ENCODE data around the gene ARHGAP23.
A peak's percentile ranks its signal among the peaks of the same experiment; 100 is the strongest.
"Not testable (repeated sequence)": the region's sequence is repeated elsewhere in the genome, so short reads cannot be mapped to it uniquely, and the experiment has no call there.

The ARHGAP23 gene

GRCh38 chr17:38474666-38475065, 46.4 kb downstream of the ARHGAP23 start:
- H3K9me3 ChIP-seq (ENCODE audit: insufficient read depth, low read length); H3F3A ChIP-seq (ENCODE audit: insufficient read depth); H3K9ac ChIP-seq (ENCODE audit: low read length); H3K4me2 ChIP-seq (ENCODE audit: low read depth, low read length, poor library complexity, severe bottlenecking); H3K9me2 ChIP-seq (replicated peaks; ENCODE audit: insufficient read depth, low read length); H3K27me3 ChIP-seq (ENCODE audit: low read length); H3K36me3 ChIP-seq (ENCODE audit: low read length); H3K4me3 ChIP-seq (ENCODE audit: insufficient read depth, low read length, poor library complexity, severe bottlenecking); H2AFZ ChIP-seq (ENCODE audit: low read depth, low read length, severe bottlenecking); H3K27ac ChIP-seq (ENCODE audit: low read depth, low read length); H3K79me2 ChIP-seq (ENCODE audit: insufficient read depth, low read length); H4K20me1 ChIP-seq (ENCODE audit: low read depth, low read length): not testable (repeated sequence)
- peak; percentile 14 for TF ChIP-seq CTCF (IDR thresholded peaks at IDR 0.05; ENCODE audit: insufficient read depth, low read length, poor library complexity, severe bottlenecking)

DNA sequence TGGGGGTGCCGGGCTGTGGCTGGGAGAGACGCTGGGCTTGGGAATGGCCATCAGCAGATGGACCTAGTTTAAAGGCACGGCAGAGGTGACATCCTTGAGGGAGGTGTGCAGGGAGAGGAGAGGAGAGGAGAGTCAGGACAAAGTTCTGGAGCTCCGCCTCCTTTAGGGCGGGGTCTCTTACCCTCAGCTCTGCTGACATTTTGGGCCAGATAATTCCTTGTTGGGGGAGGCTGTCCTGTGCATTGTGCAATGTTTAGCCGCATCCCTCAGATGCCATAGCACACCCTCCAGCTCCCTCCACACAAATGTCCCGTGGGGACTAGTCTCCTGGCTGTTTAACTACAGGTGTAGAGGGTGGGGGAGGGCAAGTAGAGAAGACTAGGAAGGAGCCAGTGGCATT, 48.3 kb downstream of the ARHGAP23 start:
- Histone ChIP-seq H3K9me2 (replicated peaks; ENCODE audit: insufficient read depth, low read length) (no peaks in the 10 kb centered on the region), H3K9me3 (ENCODE audit: insufficient read depth, low read length) (no peaks in the 10 kb centered on the region), H2AFZ (ENCODE audit: low read depth, low read length, severe bottlenecking) (no peak overlapping the region), H3K36me3 (ENCODE audit: low read length) (no peaks in the 10 kb centered on the region), H4K20me1 (ENCODE audit: low read depth, low read length) (no peaks in the 10 kb centered on the region), H3K4me3 (ENCODE audit: insufficient read depth, low read length, poor library complexity, severe bottlenecking) (no peak overlapping the region), H3K27ac (ENCODE audit: low read depth, low read length) (no peak overlapping the region), H3F3A (ENCODE audit: insufficient read depth) (no peaks in the 10 kb centered on the region), H3K9ac (ENCODE audit: low read length) (no peak overlapping the region), H3K27me3 (ENCODE audit: low read length) (no peaks in the 10 kb centered on the region), H3K4me2 (ENCODE audit: low read depth, low read length, poor library complexity, severe bottlenecking) (no peak overlapping the region), H3K79me2 (ENCODE audit: insufficient read depth, low read length) (no peaks in the 10 kb centered on the region)
- TF ChIP-seq CTCF (IDR thresholded peaks at IDR 0.05; ENCODE audit: insufficient read depth, low read length, poor library complexity, severe bottlenecking), result no peak

DNA sequence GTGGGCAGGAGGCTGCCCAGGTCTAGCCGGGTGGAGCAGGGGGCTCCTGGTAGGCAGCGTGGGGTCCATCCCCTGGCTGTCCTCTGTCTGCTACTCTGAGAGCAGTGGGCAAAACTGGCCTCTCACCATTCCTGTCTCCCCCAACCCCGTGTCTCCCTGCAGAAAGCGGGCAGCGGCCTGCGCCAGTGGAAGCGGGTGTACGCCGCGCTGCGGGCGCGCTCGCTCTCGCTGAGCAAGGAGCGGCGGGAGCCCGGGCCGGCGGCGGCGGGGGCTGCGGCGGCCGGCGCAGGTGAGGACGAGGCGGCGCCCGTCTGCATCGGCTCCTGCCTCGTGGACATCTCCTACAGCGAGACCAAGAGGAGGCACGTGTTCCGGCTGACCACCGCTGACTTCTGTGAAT, 49.2 kb downstream of the ARHGAP23 start:
- not testable (repeated sequence) for H3K4me2 ChIP-seq (ENCODE audit: low read depth, low read length, poor library complexity, severe bottlenecking); H3K4me3 ChIP-seq (ENCODE audit: insufficient read depth, low read length, poor library complexity, severe bottlenecking); H3K27me3 ChIP-seq (ENCODE audit: low read length); H3K79me2 ChIP-seq (ENCODE audit: insufficient read depth, low read length); H3K9me2 ChIP-seq (replicated peaks; ENCODE audit: insufficient read depth, low read length); H2AFZ ChIP-seq (ENCODE audit: low read depth, low read length, severe bottlenecking); H3K36me3 ChIP-seq (ENCODE audit: low read length); H3K9ac ChIP-seq (ENCODE audit: low read length); H3K27ac ChIP-seq (ENCODE audit: low read depth, low read length); H4K20me1 ChIP-seq (ENCODE audit: low read depth, low read length); H3F3A ChIP-seq (ENCODE audit: insufficient read depth); H3K9me3 ChIP-seq (ENCODE audit: insufficient read depth, low read length)

DNA sequence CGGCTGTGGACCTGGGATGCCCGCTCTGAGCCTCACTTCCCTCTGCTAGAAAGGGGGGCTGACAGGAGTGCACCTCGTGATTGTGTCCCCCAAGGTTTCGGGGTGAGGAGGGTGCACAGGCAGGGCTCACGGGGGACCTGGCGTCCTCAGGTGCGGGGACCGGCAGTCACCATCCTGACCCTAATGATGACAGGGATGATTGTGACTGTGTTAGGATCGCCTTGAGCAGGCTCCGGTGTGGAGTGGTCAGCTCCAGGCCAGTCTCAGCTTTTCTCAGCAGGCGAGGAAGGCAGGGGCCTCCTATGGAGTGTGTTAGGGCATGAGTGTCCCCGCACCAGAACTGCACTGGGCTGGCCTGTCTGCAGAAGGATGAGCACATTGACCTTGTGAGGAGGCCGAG, 49.7 kb downstream of the ARHGAP23 start:
- H3K9ac ChIP-seq (ENCODE audit: low read length); H3K79me2 ChIP-seq (ENCODE audit: insufficient read depth, low read length); H3K27ac ChIP-seq (ENCODE audit: low read depth, low read length); H3K9me2 ChIP-seq (replicated peaks; ENCODE audit: insufficient read depth, low read length); H3K9me3 ChIP-seq (ENCODE audit: insufficient read depth, low read length); H3K4me3 ChIP-seq (ENCODE audit: insufficient read depth, low read length, poor library complexity, severe bottlenecking); H4K20me1 ChIP-seq (ENCODE audit: low read depth, low read length); H3K27me3 ChIP-seq (ENCODE audit: low read length); H2AFZ ChIP-seq (ENCODE audit: low read depth, low read length, severe bottlenecking); H3K4me2 ChIP-seq (ENCODE audit: low read depth, low read length, poor library complexity, severe bottlenecking); H3F3A ChIP-seq (ENCODE audit: insufficient read depth); H3K36me3 ChIP-seq (ENCODE audit: low read length): not testable (repeated sequence)

- H3K9me2 ChIP-seq (replicated peaks; ENCODE audit: insufficient read depth, low read length); H3K9me3 ChIP-seq (ENCODE audit: insufficient read depth, low read length); H3K36me3 ChIP-seq (ENCODE audit: low read length); H3K79me2 ChIP-seq (ENCODE audit: insufficient read depth, low read length); H3K4me2 ChIP-seq (ENCODE audit: low read depth, low read length, poor library complexity, severe bottlenecking); H4K20me1 ChIP-seq (ENCODE audit: low read depth, low read length); H3K27me3 ChIP-seq (ENCODE audit: low read length); H3K9ac ChIP-seq (ENCODE audit: low read length); H3K27ac ChIP-seq (ENCODE audit: low read depth, low read length); H2AFZ ChIP-seq (ENCODE audit: low read depth, low read length, severe bottlenecking); H3K4me3 ChIP-seq (ENCODE audit: insufficient read depth, low read length, poor library complexity, severe bottlenecking); H3F3A ChIP-seq (ENCODE audit: insufficient read depth): not testable (repeated sequence)
These were observed 50.4 kb downstream of the ARHGAP23 start for GRCh38 chr17:38478667-38479066.

- H3F3A ChIP-seq (ENCODE audit: insufficient read depth); H3K79me2 ChIP-seq (ENCODE audit: insufficient read depth, low read length); H4K20me1 ChIP-seq (ENCODE audit: low read depth, low read length); H3K9me2 ChIP-seq (replicated peaks; ENCODE audit: insufficient read depth, low read length); H2AFZ ChIP-seq (ENCODE audit: low read depth, low read length, severe bottlenecking); H3K36me3 ChIP-seq (ENCODE audit: low read length); H3K9ac ChIP-seq (ENCODE audit: low read length); H3K27ac ChIP-seq (ENCODE audit: low read depth, low read length); H3K4me2 ChIP-seq (ENCODE audit: low read depth, low read length, poor library complexity, severe bottlenecking); H3K4me3 ChIP-seq (ENCODE audit: insufficient read depth, low read length, poor library complexity, severe bottlenecking); H3K27me3 ChIP-seq (ENCODE audit: low read length); H3K9me3 ChIP-seq (ENCODE audit: insufficient read depth, low read length): not testable (repeated sequence)
These were observed 53.9 kb downstream of the ARHGAP23 start for GRCh38 chr17:38482039-38482699.

GRCh38 chr17:38482700-38483043, 54.4 kb downstream of the ARHGAP23 start:
- H3K4me3 ChIP-seq (ENCODE audit: insufficient read depth, low read length, poor library complexity, severe bottlenecking); H3K9me2 ChIP-seq (replicated peaks; ENCODE audit: insufficient read depth, low read length); H2AFZ ChIP-seq (ENCODE audit: low read depth, low read length, severe bottlenecking); H3K27ac ChIP-seq (ENCODE audit: low read depth, low read length); H3K27me3 ChIP-seq (ENCODE audit: low read length); H3K9ac ChIP-seq (ENCODE audit: low read length); H4K20me1 ChIP-seq (ENCODE audit: low read depth, low read length); H3K4me2 ChIP-seq (ENCODE audit: low read depth, low read length, poor library complexity, severe bottlenecking); H3K36me3 ChIP-seq (ENCODE audit: low read length); H3F3A ChIP-seq (ENCODE audit: insufficient read depth); H3K9me3 ChIP-seq (ENCODE audit: insufficient read depth, low read length); H3K79me2 ChIP-seq (ENCODE audit: insufficient read depth, low read length): not testable (repeated sequence)
